ENCODE results near the gene PALS1. TPM values are rescaled to one million over a fixed set of nuclear protein-coding genes. Genes with fewer than 3 reads are reported as not detected.

PALS1 gene
- total and polyA plus RNA-seq, 2 of the 8 experiments (the other 6 are each of a cell fraction or from before 2014, with no cell fraction given): 6.7 to 25.1 TPM

- no peak for TF ChIP-seq KDM1A (IDR thresholded peaks at IDR 0.05; ENCODE audit: borderline replicate concordance, low read length)
- no peak for TF ChIP-seq SUZ12 (IDR thresholded peaks at IDR 0.05; ENCODE audit: low read length)
- TF ChIP-seq KDM4A (IDR thresholded peaks at IDR 0.05; ENCODE audit: low read depth, low read length, severe bottlenecking): no peak
- TF ChIP-seq RAD21 (IDR thresholded peaks at IDR 0.05 in 1 of 2, conservative IDR thresholded peaks at IDR 0.05 in 1 of 2; ENCODE audit: low read depth in 2 of 2, low read length in 2 of 2): no peak
Observed at GRCh38 chr14:67199016-67199415, 42.2 kb upstream of the PALS1 start (continued).
